Left ventricle myocardium inferior (tissue), 1 donor: ENCODE results near the gene AGAP1. TPM values are rescaled to one million over a fixed set of nuclear protein-coding genes. Genes with fewer than 3 reads are reported as not detected.

Source experiments
- DNase-seq: peaks from one replicate; pipeline ENCODE4 v3.0.0-alpha.2; 2020
- H3K27ac ChIP-seq: fragments of 200-600 bp; replicated peaks from 2 replicates; pipeline ENCODE4 v1.8.0; 2021
- H3K27me3 ChIP-seq: fragments of 200-600 bp; 2 replicates; pipeline ENCODE4 v1.8.0; 2021; ENCODE audit warnings: low read depth
- H3K36me3 ChIP-seq: fragments of 200-600 bp; 2 replicates; pipeline ENCODE4 v1.8.0; 2021
- H3K4me1 ChIP-seq: fragments of 200-600 bp; 2 replicates; pipeline ENCODE4 v1.8.0; 2021
- H3K4me3 ChIP-seq: fragments of 200-600 bp; 2 replicates; pipeline ENCODE4 v1.8.0; 2021; ENCODE audit warnings: mild to moderate bottlenecking, moderate library complexity
- H3K9me3 ChIP-seq: fragments of 200-600 bp; replicated peaks from 2 replicates; pipeline ENCODE4 v1.8.0; 2021
- CTCF ChIP-seq: fragments of 200-600 bp; IDR thresholded peaks from 2 replicates; pipeline ENCODE4 v1.8.0; 2021; ENCODE audit warnings: antibody characterized with exemption, mild to moderate bottlenecking, borderline replicate concordance
- intact Hi-C: fragments of 100-400 bp; cut with micrococcal nuclease; formaldehyde crosslinking; loops from one replicate; pipeline ENCODE4 v1.11.0; 2022
- total RNA-seq: library from RNA; stranded (reverse); fragmentation: NEBNext Ultra II Directional; extraction: Animal tissue kit (Norgen Biotek cat#: 25700); gene quantifications from one replicate; pipeline ENCODE4 v1.2.1, GENCODE V29; 2021
- donor health status: DM: no; HTN: yes; CAD: no; lungs with severe emphysema.

AGAP1 gene
- total RNA-seq, 1 donor from 2014 or later = 18.1 TPM

- Histone ChIP-seq H3K9me3 (no peaks in the 10 kb centered on the region), H3K27me3 (no peaks in the 10 kb centered on the region), H3K4me1 (no peaks in the 10 kb centered on the region), H3K27ac (no peak overlapping the region), H3K4me3 (no peak overlapping the region), H3K36me3 (peaks cover 52% of the 10 kb centered on the region)
- intact Hi-C loops = no loop called here
- TF ChIP-seq CTCF = no peak
- DNase-seq = no peak
Measured at GRCh38 chr2:236122236-236122635, 628.4 kb downstream of the AGAP1 start.

- TF ChIP-seq CTCF = no peak
Measured at GRCh38 chr2:236123716-236124115, 629.9 kb downstream of the AGAP1 start.

GRCh38 chr2:236124182-236124893 is 630.5 kb downstream of the AGAP1 start:
- DNase-seq = no peak
- H3K9me3 ChIP-seq = no peaks in the 10 kb centered on the region
- intact Hi-C loops = no loop called here
- TF ChIP-seq CTCF = no peak
- H3K27ac ChIP-seq = no peak overlapping the region
- H3K4me3 ChIP-seq = no peak overlapping the region
- H3K36me3 ChIP-seq = peaks cover 52% of the 10 kb centered on the region
- H3K27me3 ChIP-seq = no peaks in the 10 kb centered on the region
- no peaks in the 10 kb centered on the region for H3K4me1 ChIP-seq

More at GRCh38 chr2:236123716-236124115, 629.9 kb downstream of the AGAP1 start:
- Histone ChIP-seq H3K9me3 (no peaks in the 10 kb centered on the region), H3K36me3 (peaks cover 52% of the 10 kb centered on the region), H3K27me3 (no peaks in the 10 kb centered on the region), H3K4me3 (no peak overlapping the region), H3K27ac (no peak overlapping the region), H3K4me1 (no peaks in the 10 kb centered on the region)
- no peak for DNase-seq
- intact Hi-C loops = no loop called here

GRCh38 chr2:236125541-236125940 is 631.7 kb downstream of the AGAP1 start:
- DNase-seq = no peak
- H3K27me3 ChIP-seq = no peaks in the 10 kb centered on the region
- H3K9me3 ChIP-seq = no peaks in the 10 kb centered on the region
- H3K4me1 ChIP-seq = no peaks in the 10 kb centered on the region
- intact Hi-C loops = no loop called here
- H3K27ac ChIP-seq = no peak overlapping the region
- TF ChIP-seq CTCF = no peak
- H3K4me3 ChIP-seq = no peak overlapping the region
- peaks cover 47% of the 10 kb centered on the region for H3K36me3 ChIP-seq

GRCh38 chr2:236127010-236127409 is 633.2 kb downstream of the AGAP1 start:
- H3K4me3 ChIP-seq = no peak overlapping the region
- peaks cover 34% of the 10 kb centered on the region for H3K36me3 ChIP-seq
- no peaks in the 10 kb centered on the region for H3K4me1 ChIP-seq
- H3K9me3 ChIP-seq = no peaks in the 10 kb centered on the region
- H3K27ac ChIP-seq = no peak overlapping the region
- H3K27me3 ChIP-seq = no peaks in the 10 kb centered on the region
- intact Hi-C loops = no loop called here
- TF ChIP-seq CTCF = no peak
- DNase-seq = no peak
